Parathyroid adenoma (tissue), 2 donors: ENCODE results near the gene RNF183.
A peak's percentile ranks its signal among the peaks of the same experiment; 100 is the strongest.

ENCODE experiments used
- H2AFZ ChIP-seq: fragments of 300-600 bp; sonication (generic); one replicate; pipeline ENCODE4 v1.7.0; 2017; ENCODE audit warnings: antibody characterized with exemption, mild to moderate bottlenecking
- H3K27ac ChIP-seq: fragments of 300-600 bp; sonication (generic); one replicate; pipeline ENCODE4 v1.7.0; 2017
- H3K27me3 ChIP-seq: fragments of 300-600 bp; sonication (generic); one replicate; pipeline ENCODE4 v1.7.0; 2017; ENCODE audit warnings: low read length; ENCODE audit not compliant: control insufficient read depth, insufficient read depth
- H3K36me3 ChIP-seq: fragments of 300-600 bp; sonication (generic); one replicate; pipeline ENCODE4 v1.7.0; 2017; ENCODE audit warnings: low read length; ENCODE audit not compliant: control insufficient read depth, insufficient read depth
- H3K4me1 ChIP-seq: fragments of 300-600 bp; sonication (generic); one replicate; pipeline ENCODE4 v1.7.0; 2017; ENCODE audit warnings: control low read depth
- H3K4me2 ChIP-seq: fragments of 300-600 bp; sonication (generic); one replicate; pipeline ENCODE4 v1.7.0; 2017; ENCODE audit warnings: low read length
- H3K4me3 ChIP-seq: fragments of 300-600 bp; sonication (generic); one replicate; pipeline ENCODE4 v1.7.0; 2017; ENCODE audit warnings: low read depth, low read length
- H3K79me2 ChIP-seq: fragments of 300-600 bp; sonication (generic); one replicate; pipeline ENCODE4 v1.7.0; 2017; ENCODE audit warnings: control low read depth
- H3K9ac ChIP-seq: fragments of 300-600 bp; sonication (generic); one replicate; pipeline ENCODE4 v1.7.0; 2017; ENCODE audit warnings: mild to moderate bottlenecking
- H3K9me3 ChIP-seq: fragments of 300-600 bp; sonication (generic); one replicate; pipeline ENCODE4 v1.7.0; 2017; ENCODE audit warnings: low read length; ENCODE audit not compliant: control insufficient read depth
- TF ChIP-seq, protein P1 (sequence below): fragments of 300-600 bp; sonication (generic); IDR thresholded peaks from one replicate; pipeline ENCODE4 v1.7.0; 2017; ENCODE audit warnings: antibody characterized with exemption, mild to moderate bottlenecking
- donor health status: primary hyperparathyroidism.

The RNF183 gene

DNA sequence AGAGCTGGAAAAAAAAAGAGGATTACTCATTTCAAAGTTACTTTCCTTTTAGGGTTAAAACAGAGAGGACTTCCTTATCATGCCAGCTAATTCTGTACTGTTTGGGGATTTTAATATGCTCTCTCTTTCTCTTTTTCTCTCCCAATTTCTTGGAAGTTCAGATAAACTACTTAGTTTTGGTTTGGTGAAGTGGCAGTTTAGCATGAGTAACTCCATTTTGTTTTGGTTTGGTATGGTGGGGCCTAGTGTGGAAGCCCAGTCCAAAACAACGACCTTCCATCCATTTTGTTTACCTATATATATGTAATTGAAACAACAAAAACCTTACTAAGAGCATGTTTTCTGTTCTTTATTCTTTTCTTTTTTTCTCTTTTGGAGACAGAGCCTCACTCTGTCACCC, 42.5 kb upstream of the RNF183 start:
- no peaks in the 10 kb centered on the region for H3K9me3 ChIP-seq
- no peak overlapping the region for H3K9ac ChIP-seq
- TF ChIP-seq, protein P1, sequence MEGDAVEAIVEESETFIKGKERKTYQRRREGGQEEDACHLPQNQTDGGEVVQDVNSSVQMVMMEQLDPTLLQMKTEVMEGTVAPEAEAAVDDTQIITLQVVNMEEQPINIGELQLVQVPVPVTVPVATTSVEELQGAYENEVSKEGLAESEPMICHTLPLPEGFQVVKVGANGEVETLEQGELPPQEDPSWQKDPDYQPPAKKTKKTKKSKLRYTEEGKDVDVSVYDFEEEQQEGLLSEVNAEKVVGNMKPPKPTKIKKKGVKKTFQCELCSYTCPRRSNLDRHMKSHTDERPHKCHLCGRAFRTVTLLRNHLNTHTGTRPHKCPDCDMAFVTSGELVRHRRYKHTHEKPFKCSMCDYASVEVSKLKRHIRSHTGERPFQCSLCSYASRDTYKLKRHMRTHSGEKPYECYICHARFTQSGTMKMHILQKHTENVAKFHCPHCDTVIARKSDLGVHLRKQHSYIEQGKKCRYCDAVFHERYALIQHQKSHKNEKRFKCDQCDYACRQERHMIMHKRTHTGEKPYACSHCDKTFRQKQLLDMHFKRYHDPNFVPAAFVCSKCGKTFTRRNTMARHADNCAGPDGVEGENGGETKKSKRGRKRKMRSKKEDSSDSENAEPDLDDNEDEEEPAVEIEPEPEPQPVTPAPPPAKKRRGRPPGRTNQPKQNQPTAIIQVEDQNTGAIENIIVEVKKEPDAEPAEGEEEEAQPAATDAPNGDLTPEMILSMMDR: no peak
- H3K4me1 ChIP-seq: peaks cover 20% of the 10 kb centered on the region
- no peaks in the 10 kb centered on the region for H3K36me3 ChIP-seq
- H3K79me2 ChIP-seq: peaks cover 2% of the 10 kb centered on the region
- no peak overlapping the region for H3K4me2 ChIP-seq
- H3K27me3 ChIP-seq: no peaks in the 10 kb centered on the region
- no peak overlapping the region for H2AFZ ChIP-seq
- no peak overlapping the region for H3K4me3 ChIP-seq
- peak overlapping the region; percentile 59 for H3K27ac ChIP-seq

DNA sequence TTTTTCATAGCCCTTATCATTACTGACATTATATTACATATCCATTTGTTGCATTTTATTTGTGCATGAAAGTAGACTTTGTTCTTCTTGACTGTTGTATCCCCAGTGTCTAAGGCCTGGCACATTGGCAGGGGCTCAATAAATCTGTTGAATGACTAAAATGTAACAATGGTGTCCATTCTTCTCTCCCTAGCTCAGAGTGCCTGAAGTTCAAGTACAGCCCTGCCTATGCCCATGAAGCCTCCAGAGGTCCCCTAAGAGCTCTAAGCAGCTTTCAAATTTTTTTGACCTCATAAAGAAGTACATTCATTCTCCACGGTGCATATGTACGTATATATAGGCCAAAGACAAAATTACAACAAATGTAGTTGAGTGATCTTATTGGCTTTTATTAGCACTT, 42.0 kb upstream of the RNF183 start:
- no peak overlapping the region for H3K27ac ChIP-seq
- no peaks in the 10 kb centered on the region for H3K36me3 ChIP-seq
- H3K4me2 ChIP-seq: no peak overlapping the region
- H3K4me1 ChIP-seq: peaks cover 22% of the 10 kb centered on the region
- no peak overlapping the region for H3K9ac ChIP-seq
- TF ChIP-seq, protein P1: no peak
- no peak overlapping the region for H3K4me3 ChIP-seq
- H3K9me3 ChIP-seq: no peaks in the 10 kb centered on the region
- no peaks in the 10 kb centered on the region for H3K27me3 ChIP-seq
- H3K79me2 ChIP-seq: peaks cover 2% of the 10 kb centered on the region
- H2AFZ ChIP-seq: no peak overlapping the region

DNA sequence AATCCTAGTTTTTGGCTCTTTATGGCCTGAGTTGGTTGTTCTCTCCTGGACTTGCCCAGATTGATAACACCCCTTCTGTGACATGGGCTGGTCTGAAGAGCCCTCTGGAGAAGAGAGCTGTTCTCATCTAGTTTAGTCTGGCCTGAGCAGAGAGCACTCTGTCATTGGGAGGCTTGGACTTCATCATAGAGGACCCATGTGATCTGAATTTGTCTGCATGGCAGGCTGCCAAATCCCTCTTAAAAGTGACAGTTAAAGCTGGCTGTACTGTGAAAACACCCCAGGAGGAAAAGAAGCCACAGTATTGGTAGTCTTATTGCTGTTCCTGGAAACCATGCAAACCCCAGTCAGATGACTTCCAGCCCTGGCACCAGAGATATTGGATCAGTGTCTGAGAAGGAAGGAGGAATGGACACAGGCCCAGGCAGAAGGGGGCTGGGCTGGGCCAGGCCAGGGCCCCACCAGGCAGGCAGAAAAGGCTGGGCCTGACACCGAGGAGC, 40.6 kb upstream of the RNF183 start:
- Histone ChIP-seq H3K79me2 (no peaks in the 10 kb centered on the region), H3K27me3 (no peaks in the 10 kb centered on the region), H2AFZ (peak overlapping the region; percentile 60), H3K4me2 (no peak overlapping the region), H3K27ac (peak overlapping the region; percentile 84), H3K4me1 (peaks cover 22% of the 10 kb centered on the region), H3K4me3 (no peak overlapping the region), H3K36me3 (no peaks in the 10 kb centered on the region), H3K9ac (no peak overlapping the region), H3K9me3 (no peaks in the 10 kb centered on the region)
- TF ChIP-seq, protein P1: no peak

DNA sequence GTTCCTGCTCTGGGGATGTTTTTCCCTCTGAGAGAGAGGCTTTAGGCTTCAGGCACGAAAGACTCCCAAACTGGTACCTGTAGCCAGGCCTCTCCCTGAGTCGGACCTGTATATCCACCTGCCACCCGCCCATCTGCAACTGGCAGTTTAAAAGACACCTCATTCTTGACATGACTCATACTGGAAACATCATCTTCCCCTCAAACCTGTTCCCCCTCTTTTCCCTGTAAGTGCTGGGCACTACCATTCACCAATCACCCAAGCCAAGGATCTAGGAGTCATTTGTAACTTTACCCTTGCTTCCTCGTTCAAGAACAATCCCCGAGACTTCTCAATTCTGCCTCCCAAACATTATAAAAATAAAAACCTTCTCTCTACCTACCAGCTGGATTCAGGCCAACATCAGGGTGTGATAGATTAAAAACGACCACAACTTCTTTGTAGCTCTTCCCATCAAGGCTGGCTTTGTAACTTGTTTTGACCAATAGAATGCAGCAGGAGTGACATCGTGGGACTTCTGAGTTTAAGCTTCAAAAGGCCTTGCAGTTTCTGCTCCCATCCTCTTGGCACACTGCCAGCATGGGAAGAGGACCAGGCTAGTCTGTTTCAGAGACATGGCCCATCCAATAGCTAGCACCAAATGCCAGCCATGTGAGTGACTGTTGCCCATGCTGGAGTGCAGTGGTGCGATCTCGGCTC, 38.7 kb upstream of the RNF183 start:
- no peak overlapping the region for H3K4me2 ChIP-seq
- peak overlapping the region; percentile 69 for H3K27ac ChIP-seq
- no peaks in the 10 kb centered on the region for H3K79me2 ChIP-seq
- no peaks in the 10 kb centered on the region for H3K9me3 ChIP-seq
- TF ChIP-seq, protein P1: no peak
- H3K27me3 ChIP-seq: no peaks in the 10 kb centered on the region
- H3K36me3 ChIP-seq: no peaks in the 10 kb centered on the region
- H3K4me1 ChIP-seq: peaks cover 17% of the 10 kb centered on the region
- H3K9ac ChIP-seq: no peak overlapping the region
- peak overlapping the region; percentile 42 for H2AFZ ChIP-seq
- no peak overlapping the region for H3K4me3 ChIP-seq
